GM21381 (cell line): Measurements from ENCODE around the gene REEP3.
A peak's percentile ranks its signal among the peaks of the same experiment; 100 is the strongest.
"Not testable (repeated sequence)": the region's sequence is repeated elsewhere in the genome, so short reads cannot be mapped to it uniquely, and the experiment has no call there.

Experiments
- ATAC-seq: cut with Tn5 transposase; IDR thresholded peaks from one replicate; pipeline ENCODE4 v1.9.1; 2021; ENCODE audit warnings: mild to moderate bottlenecking, moderate library complexity; ENCODE audit not compliant: unreplicated experiment

REEP3 gene

GRCh38 chr10:63520500-63521415 lies at the start of gene REEP3:
Gene REEP3, plus strand, starts transcription at chr10:63521401. Its CDS starts 145 bp downstream, at chr10:63521546.
- peak; percentile 66 for ATAC-seq

- ATAC-seq = no peak
Measured at GRCh38 chr10:63474488-63474887, 46.7 kb upstream of the REEP3 start.

GRCh38 chr10:63477927-63478326 lies 43.3 kb upstream of the REEP3 start:
- no peak for ATAC-seq

- no peak for ATAC-seq
Measured at GRCh38 chr10:63478564-63478963, 42.6 kb upstream of the REEP3 start.

- no peak for ATAC-seq
Measured at GRCh38 chr10:63480237-63480636, 41.0 kb upstream of the REEP3 start.

- no peak for ATAC-seq
Measured at GRCh38 chr10:63481815-63482421, 39.3 kb upstream of the REEP3 start.

GRCh38 chr10:63483983-63484382 lies 37.2 kb upstream of the REEP3 start:
- no peak for ATAC-seq

GRCh38 chr10:63487990-63488389 lies 33.2 kb upstream of the REEP3 start:
- no peak for ATAC-seq

- ATAC-seq = no peak
Measured at GRCh38 chr10:63489838-63490237, 31.4 kb upstream of the REEP3 start.

GRCh38 chr10:63491588-63492316 lies 29.4 kb upstream of the REEP3 start:
- ATAC-seq = no peak

- ATAC-seq = not testable (repeated sequence)
Measured at GRCh38 chr10:63492317-63492690, 28.9 kb upstream of the REEP3 start.

GRCh38 chr10:63493004-63493403 lies 28.2 kb upstream of the REEP3 start:
- no peak for ATAC-seq

- no peak for ATAC-seq
Measured at GRCh38 chr10:63494951-63495350, 26.2 kb upstream of the REEP3 start.

GRCh38 chr10:63496561-63496960 lies 24.6 kb upstream of the REEP3 start:
- no peak for ATAC-seq

GRCh38 chr10:63497321-63497720 lies 23.9 kb upstream of the REEP3 start:
- no peak for ATAC-seq

- no peak for ATAC-seq
Measured at GRCh38 chr10:63498665-63499064, 22.5 kb upstream of the REEP3 start.

GRCh38 chr10:63500551-63500950 lies 20.6 kb upstream of the REEP3 start:
- not testable (repeated sequence) for ATAC-seq

- ATAC-seq = no peak
Measured at GRCh38 chr10:63501954-63502353, 19.2 kb upstream of the REEP3 start.

- ATAC-seq = no peak
Measured at GRCh38 chr10:63502832-63503231, 18.4 kb upstream of the REEP3 start.

- ATAC-seq = no peak
Measured at GRCh38 chr10:63503395-63503794, 17.8 kb upstream of the REEP3 start.

GRCh38 chr10:63504145-63504881 lies 16.9 kb upstream of the REEP3 start:
- ATAC-seq = no peak
